ENCODE results near the gene TMEM88.

TMEM88 gene

GRCh38 chr17:7842380-7843256, 12.2 kb upstream of the TMEM88 start:
- no peaks in the 10 kb centered on the region for H3K27me3 Mint-ChIP-seq
- no peaks in the 10 kb centered on the region for H3K9me3 Mint-ChIP-seq
- peak; percentile 92 to 97 for DNase-seq (ENCODE audit: low spot score in 2 of 2)
- ATAC-seq (replicated peaks; ENCODE audit: extremely low read depth, poor library complexity, severe bottlenecking) = peak; percentile 48
- peaks cover 64% of the 10 kb centered on the region for H3K36me3 Mint-ChIP-seq (ENCODE audit: insufficient read depth)
- peaks cover 68% of the 10 kb centered on the region for H3K4me1 Mint-ChIP-seq
- peak overlapping the region; percentile 92 for H3K4me3 Mint-ChIP-seq
- H3K27ac Mint-ChIP-seq (ENCODE audit: low read depth) = peak overlapping the region; percentile 100

GRCh38 chr17:7843257-7843535, 11.7 kb upstream of the TMEM88 start:
- DNase-seq (ENCODE audit: low spot score in 2 of 2) = no peak
- Mint-ChIP-seq H3K4me1 (peaks cover 65% of the 10 kb centered on the region), H3K4me3 (peak overlapping the region; percentile 92), H3K27ac (ENCODE audit: low read depth) (peak overlapping the region; percentile 100), H3K36me3 (ENCODE audit: insufficient read depth) (peaks cover 63% of the 10 kb centered on the region), H3K9me3 (no peaks in the 10 kb centered on the region), H3K27me3 (no peaks in the 10 kb centered on the region)
- ATAC-seq (replicated peaks; ENCODE audit: extremely low read depth, poor library complexity, severe bottlenecking) = peak; percentile 0

GRCh38 chr17:7843536-7844291, 11.2 kb upstream of the TMEM88 start:
- Mint-ChIP-seq H3K4me1 (peaks cover 60% of the 10 kb centered on the region), H3K27ac (ENCODE audit: low read depth) (peak overlapping the region; percentile 100), H3K27me3 (no peaks in the 10 kb centered on the region), H3K9me3 (no peaks in the 10 kb centered on the region), H3K4me3 (peak overlapping the region; percentile 92), H3K36me3 (ENCODE audit: insufficient read depth) (peaks cover 63% of the 10 kb centered on the region)
- DNase-seq (ENCODE audit: low spot score in 2 of 2) (peak; percentile 80 to 93), ATAC-seq (replicated peaks; ENCODE audit: extremely low read depth, poor library complexity, severe bottlenecking) (peak; percentile 25)

- peak; percentile 26 for ATAC-seq (replicated peaks; ENCODE audit: extremely low read depth, poor library complexity, severe bottlenecking)
- peak overlapping the region; percentile 100 for H3K27ac Mint-ChIP-seq (ENCODE audit: low read depth)
- H3K9me3 Mint-ChIP-seq = no peaks in the 10 kb centered on the region
- H3K4me1 Mint-ChIP-seq = peaks cover 52% of the 10 kb centered on the region
- peak overlapping the region; percentile 92 for H3K4me3 Mint-ChIP-seq
- no peaks in the 10 kb centered on the region for H3K27me3 Mint-ChIP-seq
- peak; percentile 63 to 80 for DNase-seq (ENCODE audit: low spot score in 2 of 2)
- H3K36me3 Mint-ChIP-seq (ENCODE audit: insufficient read depth) = peaks cover 67% of the 10 kb centered on the region
These were observed 10.3 kb upstream of the TMEM88 start for GRCh38 chr17:7844292-7845154.

GRCh38 chr17:7845359-7846062, 9.4 kb upstream of the TMEM88 start:
- Mint-ChIP-seq H3K4me1 (peaks cover 44% of the 10 kb centered on the region), H3K4me3 (peak overlapping the region; percentile 92), H3K27ac (ENCODE audit: low read depth) (peak overlapping the region; percentile 100), H3K36me3 (ENCODE audit: insufficient read depth) (peaks cover 68% of the 10 kb centered on the region), H3K9me3 (no peaks in the 10 kb centered on the region), H3K27me3 (no peaks in the 10 kb centered on the region)
- DNase-seq (ENCODE audit: low spot score in 2 of 2) (no peak), ATAC-seq (replicated peaks; ENCODE audit: extremely low read depth, poor library complexity, severe bottlenecking) (no peak)

GRCh38 chr17:7846063-7846735, 8.7 kb upstream of the TMEM88 start:
- Mint-ChIP-seq H3K4me1 (peaks cover 42% of the 10 kb centered on the region), H3K4me3 (peak overlapping the region; percentile 92), H3K36me3 (ENCODE audit: insufficient read depth) (peaks cover 66% of the 10 kb centered on the region), H3K9me3 (no peaks in the 10 kb centered on the region), H3K27me3 (no peaks in the 10 kb centered on the region), H3K27ac (ENCODE audit: low read depth) (peak overlapping the region; percentile 100)
- ATAC-seq (replicated peaks; ENCODE audit: extremely low read depth, poor library complexity, severe bottlenecking) = no peak
- no peak for DNase-seq (ENCODE audit: low spot score in 2 of 2)

- Mint-ChIP-seq H3K36me3 (ENCODE audit: insufficient read depth) (peaks cover 66% of the 10 kb centered on the region), H3K27ac (ENCODE audit: low read depth) (peak overlapping the region; percentile 74), H3K9me3 (no peaks in the 10 kb centered on the region), H3K4me3 (peak overlapping the region; percentile 92), H3K4me1 (peaks cover 36% of the 10 kb centered on the region), H3K27me3 (no peaks in the 10 kb centered on the region)
- DNase-seq (ENCODE audit: low spot score in 2 of 2) (no peak), ATAC-seq (replicated peaks; ENCODE audit: extremely low read depth, poor library complexity, severe bottlenecking) (no peak)
These were observed 7.9 kb upstream of the TMEM88 start for GRCh38 chr17:7846765-7847661.

GRCh38 chr17:7848131-7848579, 6.7 kb upstream of the TMEM88 start:
- Mint-ChIP-seq H3K9me3 (no peaks in the 10 kb centered on the region), H3K36me3 (ENCODE audit: insufficient read depth) (peaks cover 61% of the 10 kb centered on the region), H3K27me3 (no peaks in the 10 kb centered on the region), H3K4me1 (peaks cover 25% of the 10 kb centered on the region), H3K4me3 (no peak overlapping the region), H3K27ac (ENCODE audit: low read depth) (no peak overlapping the region)
- DNase-seq (ENCODE audit: low spot score in 2 of 2) (no peak), ATAC-seq (replicated peaks; ENCODE audit: extremely low read depth, poor library complexity, severe bottlenecking) (no peak)

- Mint-ChIP-seq H3K4me1 (peaks cover 19% of the 10 kb centered on the region), H3K27me3 (no peaks in the 10 kb centered on the region), H3K4me3 (no peak overlapping the region), H3K9me3 (no peaks in the 10 kb centered on the region), H3K27ac (ENCODE audit: low read depth) (peak overlapping the region; percentile 13), H3K36me3 (ENCODE audit: insufficient read depth) (peaks cover 57% of the 10 kb centered on the region)
- no peak for DNase-seq (ENCODE audit: low spot score in 2 of 2)
- no peak for ATAC-seq (replicated peaks; ENCODE audit: extremely low read depth, poor library complexity, severe bottlenecking)
These were observed 6.1 kb upstream of the TMEM88 start for GRCh38 chr17:7848739-7849129.

- H3K4me3 Mint-ChIP-seq = peak overlapping the region; percentile 42
- peak overlapping the region; percentile 13 for H3K27ac Mint-ChIP-seq (ENCODE audit: low read depth)
- no peak for DNase-seq (ENCODE audit: low spot score in 2 of 2)
These were observed 5.6 kb upstream of the TMEM88 start for GRCh38 chr17:7849130-7849750.

More at GRCh38 chr17:7849130-7849750, 5.6 kb upstream of the TMEM88 start:
- ATAC-seq (replicated peaks; ENCODE audit: extremely low read depth, poor library complexity, severe bottlenecking) = no peak
- Mint-ChIP-seq H3K27me3 (no peaks in the 10 kb centered on the region), H3K4me1 (peaks cover 14% of the 10 kb centered on the region), H3K9me3 (no peaks in the 10 kb centered on the region), H3K36me3 (ENCODE audit: insufficient read depth) (peaks cover 55% of the 10 kb centered on the region)
